ENCODE results near the gene PRPF40A. TPM values are rescaled to one million over a fixed set of nuclear protein-coding genes. Genes with fewer than 3 reads are reported as not detected.

PRPF40A gene
- total RNA-seq, 1 donor from 2014 or later = 36.3 TPM

DNA sequence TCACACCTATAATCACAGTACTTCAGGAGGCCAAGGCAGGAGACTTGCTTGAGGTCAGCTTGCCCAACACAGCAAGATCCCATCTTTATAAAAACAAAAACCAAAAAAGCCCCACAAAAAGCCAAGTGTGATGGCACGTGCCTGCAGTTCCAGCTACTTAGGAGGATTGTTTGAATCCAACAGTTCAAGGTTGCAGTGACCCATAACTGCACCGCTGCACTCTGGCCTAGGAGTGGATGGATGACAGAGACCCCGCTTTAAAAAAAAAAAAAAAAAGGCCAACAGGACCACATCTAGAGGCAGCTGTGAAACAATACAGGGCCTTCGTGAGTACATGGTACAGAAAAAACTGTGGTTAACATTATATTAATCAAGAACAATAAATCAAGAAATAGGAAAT, 56.2 kb downstream of the PRPF40A start:
- DNase-seq (ENCODE audit: low spot score) = no peak
- intact Hi-C loops (cut with DNase I) = no loop called here

GRCh38 chr2:152658221-152658620, 59.0 kb downstream of the PRPF40A start:
- intact Hi-C loops (cut with DNase I) = no loop called here

DNA sequence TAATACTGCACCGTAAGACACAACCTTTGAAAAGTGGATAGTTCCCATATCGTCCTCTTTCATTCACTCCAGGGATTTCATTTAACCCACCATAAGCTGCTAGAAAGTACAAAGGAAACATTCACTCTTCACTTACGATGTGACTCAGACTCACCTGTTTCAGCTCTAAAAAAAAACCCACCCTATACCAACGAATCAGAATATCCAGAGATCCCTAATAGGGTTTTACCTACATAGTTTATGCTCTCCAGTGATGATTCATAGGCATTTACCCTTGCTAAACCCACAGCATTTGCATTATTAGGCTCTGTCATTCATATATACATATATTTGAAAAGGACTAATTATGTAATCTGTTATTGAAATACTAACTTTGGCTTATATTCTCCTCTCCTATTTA, 60.2 kb downstream of the PRPF40A start:
- no peak for DNase-seq (ENCODE audit: low spot score)
- intact Hi-C loops (cut with DNase I) = no loop called here

More at GRCh38 chr2:152658221-152658620, 59.0 kb downstream of the PRPF40A start:
- DNase-seq (ENCODE audit: low spot score) = no peak

DNA sequence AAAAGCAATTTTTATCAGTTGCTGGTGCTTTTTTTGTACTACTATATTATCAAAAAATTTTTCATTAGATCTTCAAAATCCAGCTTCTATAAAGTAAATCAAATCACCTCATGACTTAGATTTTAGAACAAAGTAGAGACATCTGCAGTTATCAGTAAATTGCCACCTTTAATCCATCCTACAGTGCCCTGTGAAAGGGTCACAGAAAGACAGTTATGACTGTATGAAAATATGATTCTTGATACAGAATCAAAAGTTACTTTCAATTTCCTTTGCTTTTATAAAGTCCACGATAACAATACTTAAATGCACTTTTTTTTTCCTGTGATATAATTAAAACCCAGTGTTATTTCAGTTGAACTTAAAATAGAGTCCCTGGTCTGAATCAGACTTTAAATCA, 61.4 kb downstream of the PRPF40A start:
- no peak for DNase-seq (ENCODE audit: low spot score)
- intact Hi-C loops (cut with DNase I) = no loop called here

DNA sequence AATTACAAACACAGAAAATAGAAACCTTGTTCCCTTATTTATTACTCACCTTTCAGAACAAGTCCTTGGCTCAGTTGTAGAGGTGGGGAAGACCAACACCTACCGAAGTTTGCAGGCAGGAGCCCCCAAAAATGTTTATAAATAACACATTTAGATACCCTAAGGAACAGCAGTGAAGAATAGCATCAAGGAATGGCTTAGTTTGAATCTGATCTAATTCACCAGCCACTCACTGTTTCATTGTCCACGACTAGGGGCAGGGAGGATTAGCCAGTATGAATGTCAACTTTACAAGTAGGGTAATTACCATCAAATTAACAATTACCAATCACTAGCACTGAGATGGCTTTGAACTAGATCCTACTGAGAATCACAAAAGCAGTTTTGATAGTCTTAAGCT, 65.4 kb downstream of the PRPF40A start:
- no peak for DNase-seq (ENCODE audit: low spot score)
- intact Hi-C loops (cut with DNase I) = no loop called here

DNA sequence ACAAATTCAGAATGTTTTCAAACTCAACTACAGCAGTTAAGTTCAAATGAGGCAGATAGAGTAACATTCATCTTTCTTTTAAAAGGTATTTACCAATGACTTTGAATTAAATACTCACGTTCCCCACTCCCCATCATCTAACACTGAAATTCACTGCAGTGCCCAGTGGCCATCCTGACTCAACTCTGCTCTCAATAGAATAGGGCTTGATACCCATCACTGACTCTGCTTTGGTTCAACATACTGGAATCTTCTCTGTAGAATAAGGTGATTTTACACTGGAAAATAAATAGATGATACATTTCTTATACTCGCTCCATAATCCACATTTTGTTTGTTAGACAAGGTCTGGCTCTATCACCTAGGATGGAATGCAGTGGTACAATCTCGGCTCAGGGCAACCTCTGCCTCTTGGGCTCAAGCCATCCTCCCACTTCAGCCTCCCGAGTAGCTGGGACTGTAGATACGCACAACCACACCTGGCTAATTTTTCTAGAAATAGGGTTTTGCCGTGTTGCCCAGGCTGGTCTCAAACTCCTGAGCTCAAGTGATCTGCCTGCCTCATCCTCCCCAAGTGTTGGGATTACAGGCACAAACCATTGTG, 66.4 kb downstream of the PRPF40A start:
- intact Hi-C loops (cut with DNase I) = no loop called here
- DNase-seq (ENCODE audit: low spot score) = no peak

DNA sequence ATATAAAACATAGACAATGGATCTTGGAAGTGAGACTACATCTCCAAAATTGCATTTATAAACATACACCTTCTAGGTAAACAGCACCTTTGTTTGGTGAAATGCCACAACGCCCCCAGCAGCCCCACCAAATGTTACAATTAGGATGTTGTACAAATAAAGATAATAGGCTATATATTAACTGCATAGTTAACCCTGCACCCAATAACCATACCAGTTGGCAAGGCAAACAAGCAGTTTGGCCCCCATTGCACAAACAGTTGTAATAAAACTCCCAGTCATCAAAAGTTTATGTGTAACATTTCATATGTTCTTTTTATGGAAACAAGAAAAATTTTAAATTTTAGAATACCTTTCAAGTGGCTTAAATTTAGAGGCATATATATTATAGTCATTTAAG, 67.3 kb downstream of the PRPF40A start:
- DNase-seq (ENCODE audit: low spot score) = no peak
- intact Hi-C loops (cut with DNase I) = no loop called here

DNA sequence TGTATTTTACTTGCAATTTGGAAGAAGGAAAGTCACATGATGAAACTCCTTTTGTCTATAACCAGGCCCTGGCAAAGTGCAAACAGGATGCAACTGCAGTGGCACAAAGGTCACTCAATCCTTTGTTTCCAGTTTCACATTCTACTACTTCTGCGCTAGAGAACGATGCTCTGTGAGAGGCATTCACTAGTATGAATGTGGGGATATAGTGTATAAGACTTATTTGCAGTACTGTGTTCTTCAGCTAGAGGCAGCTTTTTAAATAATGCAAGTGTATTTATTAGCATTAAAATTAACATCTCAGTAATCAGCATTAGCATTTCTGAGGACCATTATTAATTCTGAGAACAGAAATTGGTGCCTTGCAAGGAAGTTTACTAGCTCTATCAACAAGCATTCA, 68.9 kb downstream of the PRPF40A start:
- intact Hi-C loops (cut with DNase I) = no loop called here
- DNase-seq (ENCODE audit: low spot score) = no peak

DNA sequence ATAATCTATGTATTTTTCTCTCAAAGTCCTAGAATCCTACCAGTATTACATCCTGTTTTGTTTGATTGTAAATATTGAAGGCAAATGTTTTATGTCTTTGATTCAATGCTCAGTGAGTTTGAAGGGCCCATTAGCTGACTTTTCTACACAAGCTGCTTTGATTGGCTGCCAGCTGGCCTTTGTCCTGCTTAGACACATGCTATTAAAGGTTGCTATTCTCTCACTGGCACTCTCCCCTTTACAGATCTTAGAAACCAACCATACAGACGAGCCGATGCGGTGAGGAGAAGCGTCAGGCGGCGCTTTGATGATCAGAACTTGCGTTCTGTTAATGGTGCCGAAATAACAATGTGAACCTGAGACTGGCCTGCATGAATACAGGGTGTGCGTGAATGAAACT, 69.7 kb downstream of the PRPF40A start:
- intact Hi-C loops (cut with DNase I) = no loop called here
- no peak for DNase-seq (ENCODE audit: low spot score)

GRCh38 chr2:152646775-152647174, 70.5 kb downstream of the PRPF40A start:
- DNase-seq (ENCODE audit: low spot score) = no peak
- intact Hi-C loops (cut with DNase I) = no loop called here

GRCh38 chr2:152646264-152646663, 71.0 kb downstream of the PRPF40A start:
- intact Hi-C loops (cut with DNase I) = no loop called here

GRCh38 chr2:152644189-152644873, 72.9 kb downstream of the PRPF40A start:
- intact Hi-C loops (cut with DNase I) = no loop called here
- no peak for DNase-seq (ENCODE audit: low spot score)

More at GRCh38 chr2:152646264-152646663, 71.0 kb downstream of the PRPF40A start:
- DNase-seq (ENCODE audit: low spot score) = no peak

GRCh38 chr2:152638590-152638989, 78.7 kb downstream of the PRPF40A start:
- DNase-seq (ENCODE audit: low spot score) = no peak
- intact Hi-C loops (cut with DNase I) = loop anchor here (5.0 kb wide), 2 partner anchors 306 to 601 kb away; no protein-coding TSS in a partner anchor

DNA sequence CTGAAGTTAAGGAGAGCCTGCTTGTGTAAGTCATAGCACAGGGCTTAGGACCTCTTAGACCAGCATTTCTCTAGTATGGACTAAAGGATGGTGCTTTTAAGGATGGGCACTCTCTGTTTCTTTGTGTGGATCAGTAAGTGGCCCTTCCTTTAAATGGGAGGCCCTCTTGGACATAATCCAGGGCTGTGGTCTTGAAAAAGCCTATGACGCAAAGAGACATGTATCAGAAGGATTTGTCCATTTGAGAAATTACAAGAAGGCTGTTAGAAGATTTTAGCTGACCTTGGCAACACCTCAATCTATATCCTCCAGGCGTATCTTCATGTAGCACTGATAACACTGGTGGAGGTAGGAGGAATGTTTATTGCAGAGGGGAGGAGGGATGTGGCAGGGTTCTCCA, 79.2 kb downstream of the PRPF40A start:
- intact Hi-C loops (cut with DNase I) = loop anchor here (5.0 kb wide), 2 partner anchors 306 to 601 kb away; no protein-coding TSS in a partner anchor
- DNase-seq (ENCODE audit: low spot score) = no peak

DNA sequence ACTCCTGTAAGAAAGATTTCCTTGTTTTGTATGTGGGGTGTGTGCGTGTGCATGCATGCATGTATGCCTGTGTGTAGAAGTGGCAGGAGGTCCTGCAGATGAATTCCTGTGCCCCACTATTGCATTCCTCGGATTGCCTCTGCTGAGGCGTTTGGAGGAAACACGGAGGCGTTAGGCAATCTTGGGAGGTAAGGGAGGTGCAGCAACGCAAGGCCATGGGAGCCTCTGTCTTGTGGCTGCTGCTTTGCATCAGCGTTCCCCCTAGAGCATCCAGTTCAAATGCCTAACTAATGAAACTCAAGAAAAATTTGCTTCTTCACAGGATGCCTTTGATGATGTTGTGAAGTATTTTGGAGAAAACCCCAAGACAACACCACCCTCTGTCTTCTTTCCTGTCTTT, 80.0 kb downstream of the PRPF40A start:
- DNase-seq (ENCODE audit: low spot score) = no peak
- intact Hi-C loops (cut with DNase I) = loop anchor here (5.0 kb wide), 2 partner anchors 305 to 600 kb away; no protein-coding TSS in a partner anchor

DNA sequence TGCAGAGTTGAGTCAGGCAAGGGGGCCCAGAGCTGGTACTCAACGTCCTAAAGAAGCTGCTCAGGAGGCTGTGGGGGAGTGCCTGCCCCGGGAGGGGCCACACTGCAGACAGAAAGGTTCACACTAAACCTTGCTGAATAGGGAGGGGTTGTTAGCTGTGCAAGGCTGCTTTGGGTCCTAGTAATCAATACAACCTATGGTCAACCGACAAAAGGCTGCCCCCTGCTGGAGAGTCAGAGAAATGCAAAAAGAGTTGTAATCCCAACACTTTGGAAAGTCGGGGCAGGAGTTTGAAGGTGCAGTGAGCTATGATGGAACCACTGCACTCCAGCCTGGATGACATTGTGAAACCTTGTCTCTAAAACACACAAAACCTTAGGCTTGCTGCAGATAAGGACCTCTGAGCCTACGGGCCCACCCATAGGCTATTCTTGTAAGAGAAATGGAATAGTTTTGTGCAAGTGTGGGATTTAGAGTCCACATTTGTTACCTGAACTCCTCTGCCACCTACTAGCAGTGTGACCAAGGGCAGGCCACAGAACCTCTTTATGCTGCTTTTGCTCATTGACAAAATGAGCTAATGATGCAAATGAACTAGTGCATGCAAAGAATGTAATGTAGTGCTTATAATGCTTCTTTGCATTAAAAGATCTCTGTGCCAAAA, 81.5 kb downstream of the PRPF40A start:
- peak; percentile 82 for DNase-seq (ENCODE audit: low spot score)
- intact Hi-C loops (cut with DNase I) = loop anchor here (2.0 to 5.0 kb wide), 3 partner anchors 303 to 598 kb away; no protein-coding TSS in a partner anchor

- no peak for DNase-seq (ENCODE audit: low spot score)
- intact Hi-C loops (cut with DNase I) = no loop called here
These were observed 84.5 kb downstream of the PRPF40A start for GRCh38 chr2:152632736-152633135.

DNA sequence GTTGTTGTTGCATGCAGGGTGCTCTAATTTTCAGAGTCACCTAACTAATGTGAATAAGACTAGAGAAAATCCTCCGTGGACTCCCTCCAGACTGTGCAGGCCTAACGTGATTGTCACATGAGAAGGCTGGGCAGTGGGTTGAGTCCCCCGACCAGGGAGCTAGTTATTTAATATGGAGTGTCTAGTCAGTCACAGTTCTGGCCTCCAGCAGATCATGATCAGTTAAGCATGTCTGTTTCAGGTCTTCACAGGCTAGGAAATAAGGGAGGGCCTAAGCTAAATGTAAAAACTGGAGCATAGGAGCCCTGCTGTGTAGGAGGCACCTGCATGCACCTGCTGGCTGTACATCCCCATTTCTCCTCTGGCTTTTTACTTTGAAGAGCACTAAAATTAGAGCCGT, 86.8 kb downstream of the PRPF40A start:
- intact Hi-C loops (cut with DNase I) = no loop called here
- DNase-seq (ENCODE audit: low spot score) = no peak

DNA sequence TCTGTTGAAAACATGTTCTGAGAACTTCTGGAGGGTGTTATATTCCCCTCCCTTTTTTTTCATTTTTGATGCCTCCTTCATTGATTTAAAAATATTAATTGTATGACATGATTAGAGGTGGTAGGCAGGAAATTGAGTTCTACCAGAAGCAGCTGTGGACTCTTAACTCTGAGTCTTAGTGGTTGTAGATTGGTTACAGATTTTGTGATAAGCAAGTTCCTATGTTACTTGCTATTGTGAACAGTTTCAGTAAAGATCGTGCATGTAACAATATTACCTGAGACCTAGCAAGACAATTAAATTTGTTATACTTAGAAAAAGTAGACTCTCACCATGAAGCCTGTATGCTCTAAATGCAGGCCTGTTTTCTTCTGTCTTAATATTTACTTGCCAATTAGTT, 88.1 kb downstream of the PRPF40A start:
- intact Hi-C loops (cut with DNase I) = loop anchor here (5.0 kb wide), 1 partner anchor 292 kb away; the partner anchor contains the start of gene FMNL2
- no peak for DNase-seq (ENCODE audit: low spot score)

GRCh38 chr2:152627351-152627957, 89.8 kb downstream of the PRPF40A start:
- no peak for DNase-seq (ENCODE audit: low spot score)
- intact Hi-C loops (cut with DNase I) = loop anchor here (2.0 to 5.0 kb wide), 2 partner anchors 290 to 437 kb away; partner anchors contain the start of gene FMNL2
